NB4 (cell line): ENCODE data around the gene BMPR1A.

ENCODE experiments used
- CTCF ChIP-seq: IDR thresholded peaks from one replicate; pipeline ENCODE4 v1.5.1; 2012; ENCODE audit warnings: low read depth, low read length
- MAX ChIP-seq: IDR thresholded peaks from 2 replicates; pipeline ENCODE4 v1.6.1; 2011; ENCODE audit warnings: low read depth, low read length
- MYC ChIP-seq: IDR thresholded peaks from 2 replicates; pipeline ENCODE4 v1.6.1; 2011; ENCODE audit warnings: low read depth, low read length
- POLR2A ChIP-seq: IDR thresholded peaks from 2 replicates; pipeline ENCODE4 v1.6.1; 2011; ENCODE audit warnings: mild to moderate bottlenecking; ENCODE audit not compliant: insufficient read length; ENCODE audit errors: extremely low read depth

GRCh38 chr10:86849181-86849894, 92.9 kb downstream of the BMPR1A start:
- TF ChIP-seq CTCF (no peak), POLR2A (no peak), MAX (no peak), MYC (no peak)
